Panc1 (cell line): ENCODE measurements around the gene ADARB1.

Experiments
- CTCF ChIP-seq: fragments of 450-650 bp; IDR thresholded peaks from 2 replicates; pipeline ENCODE4 v1.5.1; 2017; ENCODE audit warnings: mild to moderate bottlenecking
- POLR2AphosphoS5 ChIP-seq: IDR thresholded peaks from 2 replicates; pipeline ENCODE4 v1.6.1; 2012; ENCODE audit warnings: mild to moderate bottlenecking, low read depth, low read length, moderate library complexity
- REST ChIP-seq, 2 experiments: IDR thresholded peaks; 2 replicates each; pipeline ENCODE4 v1.6.1; 2011 to 2012; ENCODE audit warnings: low read depth in 2 of 2, control low read depth in 1 of 2, low read length in 1 of 2, mild to moderate bottlenecking in 1 of 2, moderate library complexity in 1 of 2; ENCODE audit not compliant: insufficient read depth in 1 of 2
- SIN3A ChIP-seq: IDR thresholded peaks from 2 replicates; pipeline ENCODE4 v1.6.1; 2012; ENCODE audit warnings: low read depth, mild to moderate bottlenecking, low read length, moderate library complexity, borderline replicate concordance; ENCODE audit not compliant: insufficient read depth
- TCF7L2 ChIP-seq: IDR thresholded peaks from 2 replicates; pipeline ENCODE4 v1.6.1; 2011; ENCODE audit warnings: mild to moderate bottlenecking, low read depth, low read length, inconsistent platforms

GRCh38 chr21:45169682-45170081, 95.3 kb downstream of the ADARB1 start:
- TF ChIP-seq SIN3A (no peak), REST (IDR thresholded peaks at IDR 0.05; ENCODE audit: insufficient read depth in 1 of 2, low read depth in 2 of 2, low read length in 1 of 2) (no peak), POLR2AphosphoS5 (no peak), CTCF (no peak), TCF7L2 (no peak)
